Mesothelial cell of epicardium (in vitro differentiated cells): ENCODE measurements around the gene SEMA4C. TPM values are rescaled to one million over a fixed set of nuclear protein-coding genes. Genes with fewer than 3 reads are reported as not detected.

ENCODE experiments used
- DNase-seq, 2 experiments: peaks; one replicate each; pipeline ENCODE4 v3.0.0; 2021; ENCODE audit warnings: low spot score in 2 of 2; ENCODE audit not compliant: unreplicated experiment in 2 of 2
- H3K27ac Mint-ChIP-seq: 2 replicates; pipeline ENCODE4 v1.8.0; 2021; ENCODE audit warnings: mixed read lengths
- H3K27me3 Mint-ChIP-seq: 2 replicates; pipeline ENCODE4 v1.8.0; 2021; ENCODE audit warnings: low read depth, mixed read lengths
- H3K36me3 Mint-ChIP-seq: 2 replicates; pipeline ENCODE4 v1.8.0; 2021; ENCODE audit warnings: mixed read lengths
- H3K4me1 Mint-ChIP-seq: 2 replicates; pipeline ENCODE4 v1.8.0; 2021; ENCODE audit warnings: mixed read lengths
- H3K4me3 Mint-ChIP-seq: 2 replicates; pipeline ENCODE4 v1.8.0; 2021; ENCODE audit warnings: mild to moderate bottlenecking, moderate library complexity, mixed read lengths
- H3K9me3 Mint-ChIP-seq: 2 replicates; pipeline ENCODE4 v1.8.0; 2021; ENCODE audit warnings: mixed read lengths
- total RNA-seq: library from RNA; stranded (reverse); gene quantifications from 3 replicates; pipeline ENCODE4 v1.2.1, GENCODE V29; 2021
- TF ChIP-seq, protein P1 (sequence below): fragments of 200-600 bp; sonication (generic); IDR thresholded peaks from one replicate; pipeline ENCODE4 v1.5.0; 2021; ENCODE audit warnings: antibody characterized with exemption; ENCODE audit not compliant: unreplicated experiment

The SEMA4C gene
- total RNA-seq, 1 donor from 2014 or later: 102 TPM

DNA sequence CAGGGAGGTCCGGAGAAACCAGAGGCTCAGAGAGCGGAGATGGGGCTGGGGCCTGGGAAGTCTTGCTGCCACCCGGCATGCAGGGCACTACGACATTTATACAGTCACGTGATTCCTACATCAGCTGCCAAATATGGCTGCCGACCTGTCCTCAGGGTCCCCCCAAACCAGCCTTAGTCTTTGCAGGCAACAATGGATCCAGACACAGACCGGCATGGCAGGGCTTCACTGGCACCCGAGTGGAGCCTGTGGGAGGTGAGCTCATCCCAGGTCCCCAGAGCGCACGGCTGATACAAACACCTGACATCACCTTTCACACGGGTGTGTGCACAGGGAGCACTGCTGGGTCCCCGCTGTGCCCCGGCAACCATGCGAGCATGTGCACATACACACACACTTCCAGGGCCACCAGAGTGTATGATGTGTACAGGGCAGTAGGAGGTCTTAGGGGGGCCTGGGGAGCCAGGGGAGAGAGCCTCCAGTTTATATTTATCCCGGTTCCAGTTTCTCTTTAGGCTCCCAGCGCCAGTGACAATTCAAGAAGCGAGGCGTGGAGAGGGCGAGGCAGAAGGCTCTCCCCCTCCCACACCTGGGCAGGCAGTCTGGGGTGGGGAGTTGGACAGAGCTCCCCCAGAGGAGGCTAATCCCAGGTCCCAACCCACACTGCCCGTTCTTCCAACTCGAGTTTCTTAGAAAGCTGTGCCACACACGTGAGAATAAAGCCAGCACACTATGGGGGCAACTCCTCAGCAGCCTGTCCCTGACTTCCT lies 2.7 kb downstream of the SEMA4C start:
- Mint-ChIP-seq H3K27ac (peak overlapping the region; percentile 96), H3K9me3 (no peaks in the 10 kb centered on the region), H3K27me3 (no peaks in the 10 kb centered on the region), H3K4me1 (peaks cover 28% of the 10 kb centered on the region), H3K4me3 (peak overlapping the region; percentile 90), H3K36me3 (peaks cover 12% of the 10 kb centered on the region)
- TF ChIP-seq, protein P1, sequence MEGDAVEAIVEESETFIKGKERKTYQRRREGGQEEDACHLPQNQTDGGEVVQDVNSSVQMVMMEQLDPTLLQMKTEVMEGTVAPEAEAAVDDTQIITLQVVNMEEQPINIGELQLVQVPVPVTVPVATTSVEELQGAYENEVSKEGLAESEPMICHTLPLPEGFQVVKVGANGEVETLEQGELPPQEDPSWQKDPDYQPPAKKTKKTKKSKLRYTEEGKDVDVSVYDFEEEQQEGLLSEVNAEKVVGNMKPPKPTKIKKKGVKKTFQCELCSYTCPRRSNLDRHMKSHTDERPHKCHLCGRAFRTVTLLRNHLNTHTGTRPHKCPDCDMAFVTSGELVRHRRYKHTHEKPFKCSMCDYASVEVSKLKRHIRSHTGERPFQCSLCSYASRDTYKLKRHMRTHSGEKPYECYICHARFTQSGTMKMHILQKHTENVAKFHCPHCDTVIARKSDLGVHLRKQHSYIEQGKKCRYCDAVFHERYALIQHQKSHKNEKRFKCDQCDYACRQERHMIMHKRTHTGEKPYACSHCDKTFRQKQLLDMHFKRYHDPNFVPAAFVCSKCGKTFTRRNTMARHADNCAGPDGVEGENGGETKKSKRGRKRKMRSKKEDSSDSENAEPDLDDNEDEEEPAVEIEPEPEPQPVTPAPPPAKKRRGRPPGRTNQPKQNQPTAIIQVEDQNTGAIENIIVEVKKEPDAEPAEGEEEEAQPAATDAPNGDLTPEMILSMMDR: no peak
- DNase-seq: no peak

DNA sequence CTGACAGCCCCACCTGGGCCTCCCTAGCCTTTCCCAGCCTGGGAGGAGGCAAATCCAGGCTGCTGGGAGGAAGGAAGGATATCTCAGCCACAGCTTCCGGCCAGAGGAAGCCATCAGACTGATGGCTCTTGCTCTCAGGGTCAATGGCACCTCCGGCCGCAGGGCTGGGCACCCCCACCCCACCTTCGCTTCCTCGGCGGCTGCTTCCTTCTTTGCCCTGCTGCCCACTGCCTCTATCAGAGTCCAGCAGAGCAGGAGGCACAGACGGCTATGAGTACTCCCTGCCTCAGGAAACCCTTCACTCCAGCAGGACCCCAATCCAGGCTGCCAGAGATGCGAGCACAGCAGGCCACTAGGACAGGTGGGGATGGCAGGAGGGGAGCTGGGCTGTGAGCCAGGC lies 3.3 kb downstream of the SEMA4C start:
- peak overlapping the region; percentile 81 for H3K27ac Mint-ChIP-seq
- peaks cover 26% of the 10 kb centered on the region for H3K4me1 Mint-ChIP-seq
- H3K36me3 Mint-ChIP-seq: peaks cover 16% of the 10 kb centered on the region
- TF ChIP-seq, protein P1: no peak
- H3K27me3 Mint-ChIP-seq: no peaks in the 10 kb centered on the region
- H3K9me3 Mint-ChIP-seq: no peaks in the 10 kb centered on the region
- peak overlapping the region; percentile 90 for H3K4me3 Mint-ChIP-seq
- no peak for DNase-seq

DNA sequence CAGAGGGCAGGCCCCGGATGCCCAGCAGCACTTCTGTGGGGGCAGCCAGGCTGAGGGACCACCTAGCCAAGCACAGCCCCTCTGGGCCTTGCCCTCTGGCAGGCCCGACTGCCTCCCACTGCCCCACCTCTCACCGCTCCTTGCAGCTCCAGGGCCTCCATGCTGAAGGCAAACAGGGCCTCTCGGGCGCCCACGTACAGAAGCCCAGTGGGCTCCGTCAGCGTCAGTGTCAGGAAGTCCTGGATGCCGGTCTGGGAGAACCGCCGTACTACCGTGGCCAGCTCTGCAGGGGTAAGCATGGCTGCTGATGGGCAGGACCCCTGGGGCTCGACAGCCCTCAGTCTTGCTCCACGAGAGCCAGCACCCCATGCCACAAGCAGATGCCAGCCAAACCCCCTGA lies 3.7 kb downstream of the SEMA4C start:
- peaks cover 16% of the 10 kb centered on the region for H3K36me3 Mint-ChIP-seq
- peak overlapping the region; percentile 30 for H3K4me3 Mint-ChIP-seq
- H3K27ac Mint-ChIP-seq: no peak overlapping the region
- H3K27me3 Mint-ChIP-seq: no peaks in the 10 kb centered on the region
- TF ChIP-seq, protein P1: no peak
- no peaks in the 10 kb centered on the region for H3K9me3 Mint-ChIP-seq
- DNase-seq: no peak
- H3K4me1 Mint-ChIP-seq: peaks cover 23% of the 10 kb centered on the region

DNA sequence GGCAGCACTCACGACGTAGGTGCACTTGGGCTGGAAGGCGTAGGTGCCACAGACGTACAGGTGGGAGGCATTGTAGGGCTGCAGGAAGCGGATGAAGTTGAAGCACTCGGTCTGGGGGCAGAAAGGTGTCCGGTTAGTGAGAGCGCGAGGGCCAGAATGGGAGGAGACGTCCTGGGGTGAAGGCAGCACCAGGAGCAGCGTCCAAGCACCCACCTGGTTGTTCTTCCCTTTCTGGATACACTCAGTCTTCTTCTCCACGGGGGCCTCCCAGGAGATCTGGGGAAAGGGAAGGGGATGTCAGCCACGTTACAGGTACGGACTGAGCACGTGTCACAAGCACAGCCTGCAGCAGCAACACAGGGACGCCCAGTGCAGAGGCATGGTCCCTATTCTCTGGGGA lies 4.2 kb downstream of the SEMA4C start:
- H3K9me3 Mint-ChIP-seq: no peaks in the 10 kb centered on the region
- peak overlapping the region; percentile 30 for H3K4me3 Mint-ChIP-seq

DNA sequence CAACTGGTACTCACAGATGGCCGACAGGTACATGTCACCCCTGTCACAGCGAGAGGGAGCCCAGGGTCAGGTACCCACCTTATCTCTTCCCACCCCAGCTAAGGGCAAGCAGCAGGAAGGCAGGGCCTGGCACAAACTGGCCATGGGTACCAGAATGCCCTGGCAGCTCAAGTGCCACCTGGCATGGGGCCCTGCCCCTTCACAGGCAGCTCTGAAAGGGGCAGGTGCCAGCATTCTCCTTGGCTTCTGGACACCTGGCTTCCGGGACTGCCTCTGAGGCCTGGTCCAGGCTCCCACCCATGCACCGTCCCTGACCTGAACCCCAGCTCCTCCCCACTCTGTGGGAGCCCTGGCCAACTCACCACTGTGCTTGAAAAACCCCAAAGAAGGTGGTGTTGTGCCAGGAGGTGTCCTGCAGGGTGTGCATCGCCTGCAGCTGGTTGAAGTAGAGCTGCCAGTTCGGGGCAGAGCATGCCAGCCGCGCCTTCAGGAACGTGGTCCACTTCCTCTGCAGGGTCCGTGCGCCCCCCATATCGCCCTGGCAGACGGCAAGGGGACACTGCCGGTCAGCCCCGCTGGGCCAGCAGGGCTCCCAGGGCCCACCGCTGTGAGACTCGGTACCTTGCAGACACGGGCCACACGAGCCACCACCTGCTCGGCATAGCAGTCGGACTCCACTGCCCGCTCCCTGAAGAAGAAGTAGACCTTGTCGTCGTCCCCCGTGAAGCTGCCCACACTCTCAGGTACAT lies 5.4 kb downstream of the SEMA4C start:
- no peak overlapping the region for H3K27ac Mint-ChIP-seq
- no peaks in the 10 kb centered on the region for H3K9me3 Mint-ChIP-seq
- no peak for DNase-seq
- H3K4me1 Mint-ChIP-seq: peaks cover 21% of the 10 kb centered on the region
- peaks cover 19% of the 10 kb centered on the region for H3K36me3 Mint-ChIP-seq
- H3K4me3 Mint-ChIP-seq: no peak overlapping the region
- no peaks in the 10 kb centered on the region for H3K27me3 Mint-ChIP-seq
- TF ChIP-seq, protein P1: no peak

More for the DNA sequence above, 4.2 kb downstream of the SEMA4C start:
- Mint-ChIP-seq H3K27ac (peak overlapping the region; percentile 45), H3K4me1 (peaks cover 18% of the 10 kb centered on the region), H3K27me3 (no peaks in the 10 kb centered on the region), H3K36me3 (peaks cover 16% of the 10 kb centered on the region)
- TF ChIP-seq, protein P1: no peak
- DNase-seq: no peak
